GM12878 (cell line): ENCODE results near the gene HIVEP1. TPM values are rescaled to one million over a fixed set of nuclear protein-coding genes. Genes with fewer than 3 reads are reported as not detected.

Experiments
- BMI1 ChIP-seq: fragments of 450-650 bp; IDR thresholded peaks from 2 replicates; pipeline ENCODE4 v1.6.1; 2016; ENCODE audit warnings: mild to moderate bottlenecking, moderate library complexity, borderline replicate concordance
- CBX5 ChIP-seq: sonication (generic); IDR thresholded peaks from 2 replicates; pipeline ENCODE4 v1.6.1; 2016; ENCODE audit warnings: low read depth, moderate library complexity, mild to moderate bottlenecking, inconsistent platforms
- CHD4 ChIP-seq: fragments of 200-600 bp; sonication (generic); IDR thresholded peaks from 2 replicates; pipeline ENCODE4 v1.6.1; 2016; ENCODE audit warnings: mild to moderate bottlenecking
- E4F1 ChIP-seq: fragments of 450-650 bp; IDR thresholded peaks from 2 replicates; pipeline ENCODE4 v1.6.1; 2018; ENCODE audit warnings: borderline replicate concordance, mild to moderate bottlenecking; ENCODE audit not compliant: partially characterized antibody
- EED ChIP-seq: sonication (generic); IDR thresholded peaks from 2 replicates; pipeline ENCODE4 v1.6.1; 2016; ENCODE audit warnings: antibody characterized with exemption, low read depth
- EP300 ChIP-seq, 2 experiments: fragments of 150-350 bp in 1 of 2; IDR thresholded peaks; 2 replicates each; pipeline ENCODE4 v1.6.1; 2011 to 2012; ENCODE audit warnings: low read depth in 2 of 2, low read length in 2 of 2, borderline replicate concordance in 1 of 2, improper control_type of control experiment in 1 of 2, inconsistent platforms in 1 of 2; ENCODE audit not compliant: control insufficient read depth in 1 of 2
- HCFC1 ChIP-seq: fragments of 150-350 bp; IDR thresholded peaks from 2 replicates; pipeline ENCODE4 v1.6.1; 2014; ENCODE audit warnings: low read length
- HDGF ChIP-seq: fragments of 450-650 bp; IDR thresholded peaks from 2 replicates; pipeline ENCODE4 v1.6.1; 2016; ENCODE audit warnings: antibody characterized with exemption
- IRF4 ChIP-seq: IDR thresholded peaks from 2 replicates; pipeline ENCODE4 v1.6.1; 2011; ENCODE audit warnings: low read depth, low read length
- KAT2A ChIP-seq: conservative IDR thresholded peaks from 2 replicates; pipeline ENCODE4 v1.6.1; 2011; ENCODE audit warnings: low read depth, low read length; ENCODE audit not compliant: control insufficient read depth
- MEF2A ChIP-seq: IDR thresholded peaks from 2 replicates; pipeline ENCODE4 v1.6.1; 2011; ENCODE audit warnings: low read depth, mild to moderate bottlenecking, low read length, moderate library complexity; ENCODE audit not compliant: insufficient read depth
- MEF2B ChIP-seq: fragments of 450-650 bp; IDR thresholded peaks from 2 replicates; pipeline ENCODE4 v1.6.1; 2018; ENCODE audit warnings: mild to moderate bottlenecking, moderate library complexity; ENCODE audit not compliant: partially characterized antibody, poor library complexity, severe bottlenecking
- MTA3 ChIP-seq: IDR thresholded peaks from 2 replicates; pipeline ENCODE4 v1.6.1; 2012; ENCODE audit warnings: low read length, inconsistent platforms, borderline replicate concordance
- NBN ChIP-seq: fragments of 450-650 bp; IDR thresholded peaks from 2 replicates; pipeline ENCODE4 v1.6.1; 2016
- NKRF ChIP-seq: fragments of 450-650 bp; conservative IDR thresholded peaks from 2 replicates; pipeline ENCODE4 v1.6.1; 2017; ENCODE audit warnings: mild to moderate bottlenecking, moderate library complexity
- POLR2A ChIP-seq: IDR thresholded peaks from 2 replicates; pipeline ENCODE4 v1.6.1; 2011; ENCODE audit warnings: low read depth, mild to moderate bottlenecking, low read length
- SREBF2 ChIP-seq: IDR thresholded peaks from 2 replicates; pipeline ENCODE4 v1.6.1; 2012; ENCODE audit warnings: mild to moderate bottlenecking, low read length
- STAT3 ChIP-seq: IDR thresholded peaks from 2 replicates; pipeline ENCODE4 v1.6.1; 2011; ENCODE audit warnings: low read depth, low read length, improper control_type of control experiment
- SUZ12 ChIP-seq: fragments of 200-600 bp; sonication (generic); IDR thresholded peaks from one replicate; pipeline ENCODE4 v1.6.1; 2018; ENCODE audit warnings: antibody characterized with exemption, mild to moderate bottlenecking; ENCODE audit not compliant: unreplicated experiment
- ZBTB33 ChIP-seq: fragments of 450-650 bp; IDR thresholded peaks from 2 replicates; pipeline ENCODE4 v1.6.1; 2017; ENCODE audit warnings: mild to moderate bottlenecking
- ZBTB4 ChIP-seq: fragments of 450-650 bp; formaldehyde crosslinking; IDR thresholded peaks from 2 replicates; pipeline ENCODE4 v1.4.0; 2022; ENCODE audit warnings: mild to moderate bottlenecking, moderate library complexity
- ZNF207 ChIP-seq: fragments of 450-650 bp; IDR thresholded peaks from 2 replicates; pipeline ENCODE4 v1.6.1; 2014; ENCODE audit warnings: antibody characterized with exemption, mild to moderate bottlenecking, borderline replicate concordance
- ZNF24 ChIP-seq: fragments of 450-650 bp; IDR thresholded peaks from 2 replicates; pipeline ENCODE4 v1.6.1; 2017; ENCODE audit warnings: antibody characterized with exemption, mild to moderate bottlenecking
- polyA plus RNA-seq, 11 experiments: library from polyadenylated mRNA; depleted of rRNA in 4 of 11; unstranded in 6 of 11; stranded (reverse) in 5 of 11; fragments of >200 nt; fragmentation: Nextera tagmentation in 4 of 11; fragmentation: Illumina TruSeq in 1 of 11; extraction: Ambion mirVana in 4 of 11; extraction: Trizol in 1 of 11; gene quantifications; 1 replicate in 1 of 11; 2 replicates in 10 of 11; pipeline versions ENCODE4 v1.2.1 to v1.2.3, GENCODE V29; 2011 to 2016; ENCODE audit warnings: inconsistent platforms in 2 of 11, missing spikeins in 2 of 11, low read depth in 1 of 11
- total RNA-seq, 4 experiments: library from RNA; depleted of rRNA in 3 of 4; stranded (reverse); fragments of >200 nt in 3 of 4; fragmentation: Illumina TruSeq in 1 of 4; extraction: Trizol in 1 of 4; gene quantifications; 2 replicates each; pipeline versions ENCODE4 v1.2.1 to v1.2.3, GENCODE V29; 2013 to 2021

Gene HIVEP1
- total and polyA plus RNA-seq, 10 of the 15 experiments (the other 5 are each of a cell fraction or from before 2014, with no cell fraction given), result 4.3 to 37.5 (median 21.6) TPM

- TF ChIP-seq NKRF (no peak), KAT2A (no peak), CHD4 (no peak), SUZ12 (no peak), MEF2B (peak; percentile 75), STAT3 (no peak), SREBF2 (no peak), BMI1 (no peak), CBX5 (no peak), ZNF24 (no peak), EP300 (IDR thresholded peaks at IDR 0.05; ENCODE audit: borderline replicate concordance in 1 of 2, control insufficient read depth in 1 of 2, low read depth in 2 of 2, low read length in 2 of 2) (peak; percentile 59 to 62; a peak in 1 of 4 replicates), IRF4 (0 out of 2 replicates have a peak, but pooled peaks have one; percentile 16), ZBTB33 (no peak), MEF2A (no peak), HCFC1 (no peak), HDGF (no peak), E4F1 (no peak), MTA3 (no peak), NBN (0 out of 2 replicates have a peak, but pooled peaks have one; percentile 31), POLR2A (peak; percentile 60), ZBTB4 (no peak), EED (peak; percentile 74), ZNF207 (no peak)
Observed at GRCh38 chr6:12049165-12049564, 37.1 kb downstream of the HIVEP1 start (continued).
